ENCODE measurements around the gene DCHS2.
"Not testable (repeated sequence)": the region's sequence is repeated elsewhere in the genome, so short reads cannot be mapped to it uniquely, and the experiment has no call there.

Gene DCHS2

GRCh38 chr4:154313004-154313585, 178.5 kb downstream of the DCHS2 start:
- peak; percentile 5 for DNase-seq

GRCh38 chr4:154312246-154312645, 179.4 kb downstream of the DCHS2 start:
- no peak for DNase-seq

GRCh38 chr4:154310578-154310977, 181.0 kb downstream of the DCHS2 start:
- DNase-seq: no peak

GRCh38 chr4:154308207-154308606, 183.4 kb downstream of the DCHS2 start:
- no peak for DNase-seq

GRCh38 chr4:154307451-154307850, 184.1 kb downstream of the DCHS2 start:
- DNase-seq: no peak

- no peak for DNase-seq
Measured at GRCh38 chr4:154305616-154306015, 186.0 kb downstream of the DCHS2 start.

GRCh38 chr4:154304679-154305078, 186.9 kb downstream of the DCHS2 start:
- DNase-seq: no peak

GRCh38 chr4:154294652-154295350, 196.8 kb downstream of the DCHS2 start:
- no peak for DNase-seq

- DNase-seq: no peak
Measured at GRCh38 chr4:154293427-154293826, 198.2 kb downstream of the DCHS2 start.

GRCh38 chr4:154292589-154292988, 199.0 kb downstream of the DCHS2 start:
- no peak for DNase-seq

GRCh38 chr4:154277172-154277571, 214.4 kb downstream of the DCHS2 start:
- no peak for DNase-seq

- DNase-seq: no peak
Measured at GRCh38 chr4:154276496-154276895, 215.1 kb downstream of the DCHS2 start.

GRCh38 chr4:154254999-154255398, 236.6 kb downstream of the DCHS2 start:
- no peak for DNase-seq

GRCh38 chr4:154234576-154234975, 257.0 kb downstream of the DCHS2 start:
- no peak for DNase-seq

- DNase-seq: no peak
Measured at GRCh38 chr4:154231806-154232478, 259.7 kb downstream of the DCHS2 start.

- no peak for DNase-seq
Measured at GRCh38 chr4:154230723-154231122, 260.9 kb downstream of the DCHS2 start.

GRCh38 chr4:154230091-154230490, 261.5 kb downstream of the DCHS2 start:
- DNase-seq: no peak

GRCh38 chr4:154222875-154223274, 268.7 kb downstream of the DCHS2 start:
- no peak for DNase-seq

- no peak for DNase-seq
Measured at GRCh38 chr4:154218051-154218450, 273.5 kb downstream of the DCHS2 start.

- not testable (repeated sequence) for DNase-seq
Measured at GRCh38 chr4:154217384-154217783, 274.2 kb downstream of the DCHS2 start.

- DNase-seq: no peak
Measured at GRCh38 chr4:154211506-154211905, 280.1 kb downstream of the DCHS2 start.

- no peak for DNase-seq
Measured at GRCh38 chr4:154208424-154208823, 283.2 kb downstream of the DCHS2 start.

- DNase-seq: no peak
Measured at GRCh38 chr4:154205471-154205870, 286.1 kb downstream of the DCHS2 start.

GRCh38 chr4:154194649-154195048, 296.9 kb downstream of the DCHS2 start:
- no peak for DNase-seq

Data from amniotic stem cell (primary cell).